Urinary bladder (tissue), 4 donors: ENCODE data around the gene TMCO1. TPM values are rescaled to one million over a fixed set of nuclear protein-coding genes. Genes with fewer than 3 reads are reported as not detected.
"Not testable (repeated sequence)": the region's sequence is repeated elsewhere in the genome, so short reads cannot be mapped to it uniquely, and the experiment has no call there.

Experiments
- DNase-seq: peaks from one replicate; pipeline ENCODE4 v3.0.0-alpha.2; 2015; ENCODE audit errors: extremely low spot score
- H3K27ac ChIP-seq: one replicate; pipeline ENCODE4 v1.5.1; 2013; ENCODE audit warnings: low read depth, mild to moderate bottlenecking, moderate library complexity
- H3K36me3 ChIP-seq: one replicate; pipeline ENCODE4 v1.6.1; 2013; ENCODE audit warnings: mild to moderate bottlenecking, moderate library complexity; ENCODE audit not compliant: insufficient read depth
- H3K4me1 ChIP-seq: one replicate; pipeline ENCODE4 v1.6.1; 2013; ENCODE audit warnings: mild to moderate bottlenecking, moderate library complexity; ENCODE audit not compliant: insufficient read depth
- H3K4me3 ChIP-seq: one replicate; pipeline ENCODE4 v1.5.1; 2013; ENCODE audit warnings: low read depth, low read length
- WGBS: extraction: QIAGEN DNeasy Blood & Tissue Kit; methylation state at CpG from one replicate; pipeline ENCODE4 v1.1.7; 2013; 5-methylcytosine and 5-hydroxymethylcytosine counted together
- polyA plus RNA-seq: library from polyadenylated mRNA; stranded (reverse); fragments of 200-250 nt; gene quantifications from one replicate; pipeline ENCODE4 v1.2.3, GENCODE V29; 2013
- total RNA-seq: library from RNA; depleted of rRNA; stranded (reverse); fragments of >200 nt; gene quantifications from one replicate; pipeline ENCODE4 v1.2.3, GENCODE V29; 2014
- donor health status: healthy with polysubstance abuse.
- donor health status: healthy.

TMCO1 gene
- total and polyA plus RNA-seq, 2 donors, result 78.3 to 84.8 TPM

DNA sequence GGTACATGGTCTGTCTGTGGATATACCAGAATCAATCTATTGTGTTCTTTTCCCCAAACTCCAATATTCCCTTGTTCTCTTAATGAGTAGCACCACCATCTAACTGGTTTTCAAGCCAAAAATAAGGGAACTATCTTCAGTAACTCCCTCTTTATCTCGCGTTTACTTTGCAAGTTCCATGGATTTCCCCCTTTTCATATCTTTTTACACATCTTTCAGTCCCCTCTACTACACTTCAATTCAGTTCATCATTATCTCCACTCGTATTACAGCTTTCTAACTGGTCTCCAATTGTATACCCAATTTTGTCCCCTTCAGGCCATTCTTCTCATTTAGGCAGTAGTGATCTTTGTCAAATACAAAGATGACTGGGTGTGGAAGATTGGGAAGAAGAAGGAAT is 4.1 kb upstream of the TMCO1 start:
- WGBS, result 83% methylated on average over 3 of the region's 3 CpGs
- no peaks in the 10 kb centered on the region for H3K4me1 ChIP-seq
- no peaks in the 10 kb centered on the region for H3K36me3 ChIP-seq
- H3K27ac ChIP-seq, result no peak overlapping the region
- DNase-seq, result no peak
- no peak overlapping the region for H3K4me3 ChIP-seq

GRCh38 chr1:165764277-165764676 is 4.4 kb downstream of the TMCO1 start:
- Histone ChIP-seq H3K36me3 (no peaks in the 10 kb centered on the region), H3K4me3 (no peak overlapping the region), H3K4me1 (no peaks in the 10 kb centered on the region), H3K27ac (no peak overlapping the region)
- no peak for DNase-seq
- 100% methylated on average over 1 of the region's 1 CpG for WGBS

GRCh38 chr1:165763442-165763841 is 5.2 kb downstream of the TMCO1 start:
- Histone ChIP-seq H3K4me3 (no peak overlapping the region), H3K36me3 (no peaks in the 10 kb centered on the region), H3K27ac (no peak overlapping the region), H3K4me1 (no peaks in the 10 kb centered on the region)
- WGBS, result 89% methylated on average over 2 of the region's 2 CpGs
- no peak for DNase-seq

GRCh38 chr1:165762725-165763124 is 5.9 kb downstream of the TMCO1 start:
- Histone ChIP-seq H3K36me3 (no peaks in the 10 kb centered on the region), H3K27ac (no peak overlapping the region), H3K4me3 (no peak overlapping the region), H3K4me1 (no peaks in the 10 kb centered on the region)
- WGBS, result 97% methylated on average over 1 of the region's 1 CpG
- DNase-seq, result no peak

DNA sequence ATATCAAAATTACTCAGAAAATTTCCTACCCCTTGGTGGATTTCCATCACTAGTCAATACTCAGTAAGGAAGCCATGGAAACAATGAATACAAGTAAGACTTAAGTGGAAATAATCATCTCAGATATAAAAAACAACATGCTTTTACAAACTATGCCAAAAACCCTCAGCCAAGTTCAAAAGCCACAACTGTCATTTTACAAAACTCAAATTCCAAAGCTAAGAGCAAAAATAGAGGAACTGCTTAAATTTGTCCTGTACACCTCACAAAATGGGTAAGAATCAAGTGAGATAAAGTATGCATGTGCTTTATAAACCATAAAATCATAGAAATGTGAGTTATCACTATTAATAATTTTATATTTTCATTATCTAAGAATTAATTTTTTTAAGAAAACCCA is 9.6 kb downstream of the TMCO1 start:
- no peak for DNase-seq
- Histone ChIP-seq H3K4me3 (no peak overlapping the region), H3K4me1 (no peaks in the 10 kb centered on the region), H3K27ac (no peak overlapping the region), H3K36me3 (peaks cover 2% of the 10 kb centered on the region)

GRCh38 chr1:165755393-165756010 is 13.2 kb downstream of the TMCO1 start:
- H3K36me3 ChIP-seq, result peaks cover 2% of the 10 kb centered on the region
- no peaks in the 10 kb centered on the region for H3K4me1 ChIP-seq
- no peak for DNase-seq
- H3K27ac ChIP-seq, result no peak overlapping the region
- H3K4me3 ChIP-seq, result no peak overlapping the region

DNA sequence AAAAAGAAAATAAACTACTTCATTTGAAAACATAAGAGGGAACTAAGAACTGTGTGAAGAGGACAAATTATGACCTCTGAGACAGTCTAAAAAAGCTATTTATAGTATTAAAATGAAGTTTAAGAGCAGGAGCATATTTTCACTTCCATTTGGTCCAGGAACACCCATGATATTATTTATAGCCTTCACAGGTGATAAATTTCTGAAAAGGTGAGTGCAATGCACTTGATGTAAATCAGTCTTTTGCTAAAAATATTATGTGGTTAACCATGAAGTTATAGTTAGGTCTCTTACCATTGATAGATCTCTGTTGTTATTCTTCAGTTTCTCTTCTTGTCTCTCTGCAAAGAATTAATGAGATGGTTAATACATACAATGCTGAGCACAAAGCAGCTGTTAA is 14.7 kb downstream of the TMCO1 start:
- no peak overlapping the region for H3K4me3 ChIP-seq
- DNase-seq, result no peak
- H3K36me3 ChIP-seq, result peaks cover 2% of the 10 kb centered on the region
- H3K4me1 ChIP-seq, result no peaks in the 10 kb centered on the region
- no peak overlapping the region for H3K27ac ChIP-seq

- Histone ChIP-seq H3K4me1 (no peaks in the 10 kb centered on the region), H3K27ac (no peak overlapping the region), H3K4me3 (no peak overlapping the region), H3K36me3 (no peaks in the 10 kb centered on the region)
- 95% methylated on average over 1 of the region's 1 CpG for WGBS
- DNase-seq, result no peak
Observed at GRCh38 chr1:165748550-165748949, 20.1 kb downstream of the TMCO1 start.

- H3K4me3 ChIP-seq, result no peak overlapping the region
- no peaks in the 10 kb centered on the region for H3K4me1 ChIP-seq
- WGBS, result 92% methylated on average over 9 of the region's 9 CpGs
- no peak overlapping the region for H3K27ac ChIP-seq
- DNase-seq, result no peak
- no peaks in the 10 kb centered on the region for H3K36me3 ChIP-seq
Observed at GRCh38 chr1:165747632-165748447, 20.8 kb downstream of the TMCO1 start.

DNA sequence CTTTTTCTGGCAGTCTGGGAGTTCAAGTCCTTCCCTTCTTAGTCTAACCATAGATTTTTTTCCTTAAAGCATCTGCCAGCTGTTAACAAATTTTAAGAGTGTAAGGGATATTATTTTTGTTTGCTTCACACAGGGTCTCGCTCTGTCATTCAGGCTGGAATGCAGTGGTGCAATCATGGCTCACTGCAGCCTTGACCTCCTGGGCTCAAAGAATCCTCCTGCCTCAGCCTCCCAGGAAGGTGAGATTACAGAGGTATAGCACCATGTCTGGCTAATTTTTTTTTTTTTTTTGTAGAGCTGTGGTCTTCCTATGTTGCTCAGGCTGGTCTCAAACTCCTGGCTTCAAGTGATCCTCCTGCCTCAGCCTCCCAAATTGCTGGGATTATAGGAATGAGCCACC is 23.8 kb downstream of the TMCO1 start:
- H3K36me3 ChIP-seq, result not testable (repeated sequence)

DNA sequence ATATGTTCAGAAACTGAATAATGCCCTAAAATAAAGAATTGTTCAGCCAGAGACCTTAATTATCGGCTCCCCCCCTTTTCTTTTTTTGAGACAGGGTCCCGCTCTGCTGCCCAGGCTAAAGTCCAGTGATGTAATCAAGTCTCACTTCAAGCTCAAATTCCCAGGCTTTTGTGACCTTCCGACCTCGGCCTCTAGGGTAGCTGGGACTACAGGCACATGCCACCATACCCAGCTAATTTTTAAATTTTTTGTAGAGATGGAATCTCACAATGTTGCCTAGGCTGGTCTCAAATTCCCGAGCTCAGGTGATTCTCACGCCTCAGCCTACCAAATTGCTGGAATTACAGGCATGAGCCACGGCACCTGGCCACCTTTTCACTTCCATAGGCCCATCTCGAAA is 26.5 kb downstream of the TMCO1 start:
- Histone ChIP-seq H3K27ac (no peak overlapping the region), H3K4me1 (no peaks in the 10 kb centered on the region), H3K4me3 (no peak overlapping the region), H3K36me3 (peaks cover 2% of the 10 kb centered on the region)
- DNase-seq, result no peak
- 91% methylated on average over 8 of the region's 8 CpGs for WGBS

More for the DNA sequence above, 23.8 kb downstream of the TMCO1 start:
- H3K4me3 ChIP-seq, H3K4me1 ChIP-seq, H3K27ac ChIP-seq, DNase-seq: not testable (repeated sequence)
- WGBS, result 99% methylated on average over 1 of the region's 1 CpG

- no peak overlapping the region for H3K4me3 ChIP-seq
- DNase-seq, result no peak
- WGBS, result 95% methylated on average over 1 of the region's 1 CpG
- H3K27ac ChIP-seq, result no peak overlapping the region
- peaks cover 2% of the 10 kb centered on the region for H3K36me3 ChIP-seq
- no peaks in the 10 kb centered on the region for H3K4me1 ChIP-seq
Observed at GRCh38 chr1:165738794-165739193, 29.9 kb downstream of the TMCO1 start.

GRCh38 chr1:165737196-165737595 is 31.5 kb downstream of the TMCO1 start:
- Histone ChIP-seq H3K4me1 (no peaks in the 10 kb centered on the region), H3K27ac (no peak overlapping the region), H3K36me3 (peaks cover 2% of the 10 kb centered on the region), H3K4me3 (no peak overlapping the region)
- DNase-seq, result no peak

DNA sequence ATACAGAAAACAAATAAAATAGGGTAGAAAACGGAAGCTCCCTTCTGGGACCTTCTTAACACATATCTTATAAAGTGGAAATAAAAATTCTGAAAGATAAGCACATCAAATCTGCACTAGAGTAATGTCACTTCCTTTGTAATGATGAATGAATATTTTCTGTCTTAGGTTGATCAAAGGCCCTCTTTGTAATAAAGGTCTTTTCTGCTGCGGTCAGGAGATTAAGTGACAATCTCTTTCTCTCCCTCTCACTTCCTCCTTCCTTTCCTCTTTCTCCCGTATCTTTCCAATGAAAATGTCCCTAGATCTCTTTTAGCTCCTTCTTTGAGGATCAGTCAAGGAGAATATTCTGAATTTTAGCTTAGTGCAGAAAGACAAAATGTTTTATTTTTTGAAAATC is 33.8 kb downstream of the TMCO1 start:
- no peak overlapping the region for H3K4me3 ChIP-seq
- H3K27ac ChIP-seq, result no peak overlapping the region
- no peak for DNase-seq
- no peaks in the 10 kb centered on the region for H3K36me3 ChIP-seq
- WGBS, result 84% methylated on average over 3 of the region's 3 CpGs
- H3K4me1 ChIP-seq, result no peaks in the 10 kb centered on the region
